Activated T-cell treated with anti-CD3 and anti-CD28 coated beads, Interleukin-2, amount 50 U/mL, for 4 hours (primary cell): ENCODE measurements around the gene MED12L. TPM values are rescaled to one million over a fixed set of nuclear protein-coding genes. Genes with fewer than 3 reads are reported as not detected.

Experiments used
- ATAC-seq, 2 donors: fragments of 200-7000 bp; cut with Tn5 transposase; one replicate each; pipeline ENCODE4 v1.10.0; 2021
- DNase-seq: peaks from one replicate; pipeline ENCODE4 v3.0.0-alpha.2; 2020
- H3K27me3 Mint-ChIP-seq: one replicate; pipeline ENCODE4 v1.8.0; 2021; ENCODE audit warnings: low read depth, mixed read lengths
- H3K36me3 Mint-ChIP-seq: one replicate; pipeline ENCODE4 v1.8.0; 2022; ENCODE audit warnings: mixed read lengths; ENCODE audit not compliant: insufficient read depth
- H3K4me1 Mint-ChIP-seq: one replicate; pipeline ENCODE4 v1.8.0; 2021; ENCODE audit warnings: low read depth, mixed read lengths
- H3K4me3 Mint-ChIP-seq: one replicate; pipeline ENCODE4 v1.8.0; 2021; ENCODE audit warnings: mild to moderate bottlenecking, moderate library complexity, mixed read lengths
- H3K9me3 Mint-ChIP-seq: one replicate; pipeline ENCODE4 v1.8.0; 2021; ENCODE audit warnings: mixed read lengths
- total RNA-seq, 3 donors: library from RNA; stranded (reverse); gene quantifications; one replicate each; pipeline ENCODE4 v1.2.1, GENCODE V29; 2021

MED12L gene
- total RNA-seq, 3 donors from 2014 or later: 1.1 to 3.3 (median 1.9) TPM

- peaks cover 29% of the 10 kb centered on the region for H3K27me3 Mint-ChIP-seq
- peaks cover 2% of the 10 kb centered on the region for H3K4me1 Mint-ChIP-seq
- ATAC-seq (no peak), DNase-seq (no peak)
- no peaks in the 10 kb centered on the region for H3K36me3 Mint-ChIP-seq
- H3K4me3 Mint-ChIP-seq: peak overlapping the region; percentile 34
- no peaks in the 10 kb centered on the region for H3K9me3 Mint-ChIP-seq
Observed at GRCh38 chr3:151460228-151460627, 374.8 kb downstream of the MED12L start.

DNA sequence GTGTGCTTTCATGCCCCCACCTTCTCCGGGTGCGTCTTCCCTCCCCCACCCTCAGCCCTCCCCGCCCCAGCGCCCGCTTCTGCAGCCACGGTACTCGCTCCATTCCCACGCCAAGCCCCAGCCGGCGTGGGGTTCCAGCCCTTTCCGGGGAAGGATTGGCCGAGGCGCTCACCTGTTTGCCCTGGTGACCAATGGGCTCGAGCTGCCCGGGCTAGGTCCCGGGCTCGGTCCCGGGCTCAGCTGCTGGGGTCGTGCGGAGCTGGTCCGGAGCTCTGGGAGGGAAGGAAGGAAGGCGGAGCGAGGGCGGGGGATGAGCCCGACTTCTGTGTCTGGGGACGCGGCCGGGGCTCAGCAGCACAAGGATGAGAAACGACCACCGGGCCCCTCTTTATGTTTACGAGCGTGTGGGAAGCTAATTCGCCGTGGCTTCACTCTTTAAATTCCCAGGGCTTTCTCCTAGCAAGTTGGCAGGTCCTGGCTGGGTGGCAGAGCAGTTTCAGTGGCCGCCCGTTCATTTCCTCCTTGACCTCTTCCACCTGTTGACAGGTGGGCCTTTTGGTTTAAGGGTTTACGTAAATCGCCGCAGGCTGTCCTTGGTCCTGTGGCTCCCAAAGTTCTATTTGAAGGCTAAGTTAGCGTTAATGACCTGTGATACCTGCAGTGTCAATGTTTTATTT is 375.4 kb downstream of the MED12L start, which contains the start of gene IGSF10:
Gene IGSF10, minus strand, starts transcription at position 288 of the 677 bp plus-strand sequence. CDS start 2,352 bp downstream, outside the sequence.
- ATAC-seq: peak in 1 of 2 donors; percentile 30
- no peaks in the 10 kb centered on the region for H3K9me3 Mint-ChIP-seq
- peaks cover 2% of the 10 kb centered on the region for H3K4me1 Mint-ChIP-seq
- peak within 1 kb of the TSS; percentile 34 for H3K4me3 Mint-ChIP-seq
- peaks cover 29% of the 10 kb centered on the region for H3K27me3 Mint-ChIP-seq
- DNase-seq: no peak
- no peaks in the 10 kb centered on the region for H3K36me3 Mint-ChIP-seq

- DNase-seq (no peak), ATAC-seq (no peak)
- no peak overlapping the region for H3K4me3 Mint-ChIP-seq
- no peaks in the 10 kb centered on the region for H3K9me3 Mint-ChIP-seq
- peaks cover 2% of the 10 kb centered on the region for H3K4me1 Mint-ChIP-seq
- peaks cover 29% of the 10 kb centered on the region for H3K27me3 Mint-ChIP-seq
- H3K36me3 Mint-ChIP-seq: no peaks in the 10 kb centered on the region
Observed at GRCh38 chr3:151462278-151462780, 376.9 kb downstream of the MED12L start.

DNA sequence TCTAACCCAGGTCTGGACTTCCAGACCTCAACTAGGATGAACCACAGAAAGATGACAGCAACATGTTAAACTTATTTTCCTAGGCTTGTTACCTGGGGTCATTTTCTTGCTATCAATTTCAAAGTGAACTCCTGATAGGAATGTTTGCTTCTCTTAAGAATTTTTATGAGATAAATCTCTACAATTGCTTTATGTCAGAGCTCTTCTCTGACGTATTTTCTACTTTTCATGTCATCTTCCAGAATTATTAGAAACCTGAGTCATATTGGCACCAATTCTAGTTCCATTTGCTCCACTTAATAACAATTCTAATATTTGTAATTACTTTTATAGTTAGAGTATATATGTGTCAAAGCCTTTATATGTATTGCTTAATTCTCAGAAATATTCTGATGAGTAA is 377.5 kb downstream of the MED12L start:
- ATAC-seq: no peak
- no peak overlapping the region for H3K4me3 Mint-ChIP-seq
- DNase-seq: no peak
- peaks cover 29% of the 10 kb centered on the region for H3K27me3 Mint-ChIP-seq
- H3K9me3 Mint-ChIP-seq: no peaks in the 10 kb centered on the region
- no peaks in the 10 kb centered on the region for H3K36me3 Mint-ChIP-seq
- H3K4me1 Mint-ChIP-seq: peaks cover 2% of the 10 kb centered on the region

GRCh38 chr3:151467069-151467468 is 381.6 kb downstream of the MED12L start:
- no peaks in the 10 kb centered on the region for H3K36me3 Mint-ChIP-seq
- no peaks in the 10 kb centered on the region for H3K9me3 Mint-ChIP-seq
- ATAC-seq (no peak), DNase-seq (no peak)
- peaks cover 10% of the 10 kb centered on the region for H3K27me3 Mint-ChIP-seq
- H3K4me1 Mint-ChIP-seq: no peaks in the 10 kb centered on the region
- no peak overlapping the region for H3K4me3 Mint-ChIP-seq

GRCh38 chr3:151468284-151468917 is 382.9 kb downstream of the MED12L start:
- DNase-seq (peak; percentile 14), ATAC-seq (peak in 1 of 2 donors; percentile 58)
- H3K9me3 Mint-ChIP-seq: no peaks in the 10 kb centered on the region
- H3K4me1 Mint-ChIP-seq: no peaks in the 10 kb centered on the region
- peaks cover 8% of the 10 kb centered on the region for H3K27me3 Mint-ChIP-seq
- no peaks in the 10 kb centered on the region for H3K36me3 Mint-ChIP-seq
- no peak overlapping the region for H3K4me3 Mint-ChIP-seq

DNA sequence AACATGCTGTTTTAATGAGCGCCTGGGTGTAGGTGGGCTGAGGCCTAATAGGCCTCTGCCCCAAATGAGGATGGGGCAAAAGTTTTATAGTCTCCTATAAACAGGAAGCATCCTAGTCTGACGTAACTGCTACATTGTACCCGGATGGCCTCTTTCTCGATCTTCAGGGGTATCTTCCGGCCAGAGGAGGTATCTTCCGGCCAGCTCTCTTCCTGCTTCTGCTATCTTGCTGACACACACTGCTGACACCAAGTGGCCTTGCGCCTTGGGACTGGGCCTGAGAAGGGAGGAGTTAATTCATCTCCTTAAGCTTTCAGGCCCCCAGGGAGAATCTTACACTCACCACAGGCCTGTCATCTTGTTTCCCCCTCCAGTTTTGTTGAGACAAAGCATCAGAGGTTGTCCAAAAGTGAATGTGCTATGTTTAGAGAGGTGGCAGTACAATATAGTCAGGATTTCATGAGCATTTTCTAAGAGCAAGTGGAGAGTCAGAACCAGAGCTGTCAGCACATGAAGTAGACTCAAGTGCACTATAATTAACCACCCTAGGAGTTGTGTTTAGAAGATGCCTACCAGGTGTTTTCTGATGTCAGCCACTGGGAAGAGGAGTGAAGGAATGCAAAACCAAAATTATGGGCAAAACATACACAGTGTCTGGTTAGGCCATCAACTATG is 391.0 kb downstream of the MED12L start:
- Mint-ChIP-seq H3K9me3 (no peaks in the 10 kb centered on the region), H3K27me3 (peaks cover 15% of the 10 kb centered on the region), H3K4me3 (no peak overlapping the region), H3K36me3 (no peaks in the 10 kb centered on the region), H3K4me1 (no peaks in the 10 kb centered on the region)
- ATAC-seq (no peak), DNase-seq (no peak)

DNA sequence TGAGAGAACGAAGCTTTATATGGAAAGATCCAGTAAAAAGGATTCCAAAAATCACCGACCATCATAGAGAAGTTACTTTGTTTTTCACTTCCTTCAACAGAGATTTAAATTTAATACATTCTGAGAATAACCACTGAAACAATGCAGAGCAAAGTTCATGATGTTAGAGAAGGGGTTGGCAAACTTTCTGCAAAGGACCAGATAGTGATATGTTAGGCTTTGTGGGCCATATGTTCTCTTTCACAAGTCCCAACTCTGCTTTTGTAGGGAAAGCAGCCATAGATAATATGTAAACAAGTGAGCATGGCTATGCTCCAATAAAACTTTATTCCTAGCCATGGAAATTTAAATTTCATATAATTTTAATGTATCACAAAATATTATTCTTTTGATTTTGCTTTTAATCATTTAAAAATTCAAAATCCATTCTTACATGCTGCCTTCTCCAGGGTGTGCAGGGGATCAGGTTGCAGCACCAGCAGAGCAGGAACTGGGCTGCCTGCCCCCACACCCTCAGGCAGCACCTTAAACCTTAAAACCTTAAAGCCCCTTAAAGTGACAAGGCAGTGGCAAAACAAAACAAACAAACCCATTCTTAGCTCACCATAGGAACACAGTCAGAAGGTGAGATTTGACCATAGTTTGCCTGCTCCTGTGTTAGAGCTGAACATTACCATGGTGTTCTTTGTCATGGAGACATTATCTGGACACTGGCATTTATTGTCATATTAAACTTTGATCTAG is 392.3 kb downstream of the MED12L start:
- H3K4me3 Mint-ChIP-seq: no peak overlapping the region
- H3K9me3 Mint-ChIP-seq: peaks cover 11% of the 10 kb centered on the region
- DNase-seq (no peak), ATAC-seq (no peak)
- H3K4me1 Mint-ChIP-seq: no peaks in the 10 kb centered on the region
- H3K36me3 Mint-ChIP-seq: no peaks in the 10 kb centered on the region
- H3K27me3 Mint-ChIP-seq: peaks cover 15% of the 10 kb centered on the region

- H3K9me3 Mint-ChIP-seq: peaks cover 11% of the 10 kb centered on the region
- H3K36me3 Mint-ChIP-seq: no peaks in the 10 kb centered on the region
- no peak overlapping the region for H3K4me3 Mint-ChIP-seq
- H3K27me3 Mint-ChIP-seq: peaks cover 15% of the 10 kb centered on the region
- no peaks in the 10 kb centered on the region for H3K4me1 Mint-ChIP-seq
- no peak for DNase-seq
- ATAC-seq: no peak
Observed at GRCh38 chr3:151478335-151478697, 392.9 kb downstream of the MED12L start.

DNA sequence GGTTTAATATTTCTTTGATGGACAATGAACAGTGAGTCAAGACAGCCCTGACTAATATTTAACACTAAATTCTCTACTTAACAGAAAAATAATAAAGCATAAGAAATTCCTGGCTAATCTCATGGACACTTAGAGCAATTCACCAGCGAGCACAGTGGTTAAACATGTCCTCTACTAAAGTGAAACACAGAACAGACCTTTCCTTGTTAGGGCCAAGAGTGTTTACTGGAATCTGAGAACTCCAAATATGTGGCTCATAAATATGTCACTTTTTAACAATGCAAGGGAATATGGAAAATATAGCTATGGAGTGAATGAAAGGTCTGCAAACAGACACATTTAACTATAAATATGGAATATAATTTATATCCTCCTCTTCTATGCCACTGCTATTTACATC is 394.0 kb downstream of the MED12L start:
- DNase-seq (no peak), ATAC-seq (no peak)
- H3K36me3 Mint-ChIP-seq: no peaks in the 10 kb centered on the region
- H3K4me1 Mint-ChIP-seq: no peaks in the 10 kb centered on the region
- H3K9me3 Mint-ChIP-seq: peaks cover 11% of the 10 kb centered on the region
- no peak overlapping the region for H3K4me3 Mint-ChIP-seq
- H3K27me3 Mint-ChIP-seq: peaks cover 15% of the 10 kb centered on the region

- H3K27me3 Mint-ChIP-seq: peaks cover 21% of the 10 kb centered on the region
- ATAC-seq: no peak
- no peaks in the 10 kb centered on the region for H3K4me1 Mint-ChIP-seq
- DNase-seq: no peak
- H3K9me3 Mint-ChIP-seq: peaks cover 11% of the 10 kb centered on the region
- no peak overlapping the region for H3K4me3 Mint-ChIP-seq
- no peaks in the 10 kb centered on the region for H3K36me3 Mint-ChIP-seq
Observed at GRCh38 chr3:151480492-151480891, 395.0 kb downstream of the MED12L start.

DNA sequence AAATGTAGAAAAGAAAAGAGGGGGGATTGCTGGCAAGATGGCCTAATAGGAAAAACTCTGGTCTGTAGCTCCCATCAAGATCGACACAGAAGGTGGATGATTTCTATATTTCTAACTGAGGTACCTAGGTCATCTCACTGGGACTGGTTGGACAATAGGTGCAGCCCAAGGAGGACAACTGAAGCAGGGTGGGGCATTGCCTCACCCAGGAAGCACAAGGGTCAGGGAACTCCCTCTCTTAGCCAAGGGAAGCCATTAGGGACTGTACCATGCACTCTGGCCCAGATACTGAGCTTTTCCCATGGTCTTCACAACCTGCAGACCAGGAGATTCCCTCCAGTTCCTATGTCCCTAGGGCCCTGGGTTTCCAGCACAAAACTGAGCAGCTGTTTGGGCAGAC is 398.0 kb downstream of the MED12L start:
- peaks cover 23% of the 10 kb centered on the region for H3K27me3 Mint-ChIP-seq
- no peaks in the 10 kb centered on the region for H3K4me1 Mint-ChIP-seq

DNA sequence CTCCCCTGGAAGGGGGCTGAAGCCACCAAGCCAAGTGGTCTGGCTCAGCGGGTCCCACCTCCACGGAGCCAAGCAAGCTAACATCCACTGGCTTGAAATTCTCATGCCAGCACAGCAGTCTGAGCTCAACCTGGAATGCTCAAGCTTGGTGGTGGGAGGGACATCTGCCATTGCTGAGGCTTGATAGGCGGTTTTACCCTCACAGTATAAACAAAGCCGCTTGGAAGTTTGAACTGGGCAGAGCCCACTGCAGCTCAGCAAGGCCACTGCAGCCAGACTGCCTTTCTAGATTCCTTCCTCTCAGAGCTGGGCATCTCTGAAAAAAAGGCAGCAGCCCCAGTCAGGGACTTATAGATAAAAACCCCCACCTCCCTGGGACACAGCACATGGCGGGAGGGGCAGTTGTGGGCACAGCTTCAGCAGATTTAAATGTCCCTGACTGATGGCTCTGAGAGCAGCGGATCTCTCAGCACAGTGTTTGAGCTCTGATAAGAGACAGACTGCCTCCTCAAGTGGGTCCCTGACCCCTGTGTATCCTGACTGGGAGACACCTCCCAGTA is 398.6 kb downstream of the MED12L start:
- Mint-ChIP-seq H3K9me3 (peaks cover 11% of the 10 kb centered on the region), H3K4me1 (no peaks in the 10 kb centered on the region), H3K4me3 (no peak overlapping the region), H3K36me3 (no peaks in the 10 kb centered on the region), H3K27me3 (peaks cover 22% of the 10 kb centered on the region)
- DNase-seq (no peak), ATAC-seq (no peak)

More for the DNA sequence above, 398.0 kb downstream of the MED12L start:
- H3K4me3 Mint-ChIP-seq: no peak overlapping the region
- H3K9me3 Mint-ChIP-seq: peaks cover 11% of the 10 kb centered on the region
- ATAC-seq (no peak), DNase-seq (no peak)
- no peaks in the 10 kb centered on the region for H3K36me3 Mint-ChIP-seq
